Measurements from ENCODE around the gene COA3.

GRCh38 chr17:42792545-42792944 is 6.0 kb downstream of the COA3 start:
- no peak for TF ChIP-seq POLR2AphosphoS5 (IDR thresholded peaks at IDR 0.05)
- no peak for TF ChIP-seq EP300 (IDR thresholded peaks at IDR 0.05; ENCODE audit: low read depth)
- no peak for TF ChIP-seq CTCF (IDR thresholded peaks at IDR 0.05)
